ENCODE results near the gene SYNE3. TPM values are rescaled to one million over a fixed set of nuclear protein-coding genes. Genes with fewer than 3 reads are reported as not detected.

The SYNE3 gene
- total RNA-seq, 1 experiment from 2014 or later, result 21.2 TPM

DNA sequence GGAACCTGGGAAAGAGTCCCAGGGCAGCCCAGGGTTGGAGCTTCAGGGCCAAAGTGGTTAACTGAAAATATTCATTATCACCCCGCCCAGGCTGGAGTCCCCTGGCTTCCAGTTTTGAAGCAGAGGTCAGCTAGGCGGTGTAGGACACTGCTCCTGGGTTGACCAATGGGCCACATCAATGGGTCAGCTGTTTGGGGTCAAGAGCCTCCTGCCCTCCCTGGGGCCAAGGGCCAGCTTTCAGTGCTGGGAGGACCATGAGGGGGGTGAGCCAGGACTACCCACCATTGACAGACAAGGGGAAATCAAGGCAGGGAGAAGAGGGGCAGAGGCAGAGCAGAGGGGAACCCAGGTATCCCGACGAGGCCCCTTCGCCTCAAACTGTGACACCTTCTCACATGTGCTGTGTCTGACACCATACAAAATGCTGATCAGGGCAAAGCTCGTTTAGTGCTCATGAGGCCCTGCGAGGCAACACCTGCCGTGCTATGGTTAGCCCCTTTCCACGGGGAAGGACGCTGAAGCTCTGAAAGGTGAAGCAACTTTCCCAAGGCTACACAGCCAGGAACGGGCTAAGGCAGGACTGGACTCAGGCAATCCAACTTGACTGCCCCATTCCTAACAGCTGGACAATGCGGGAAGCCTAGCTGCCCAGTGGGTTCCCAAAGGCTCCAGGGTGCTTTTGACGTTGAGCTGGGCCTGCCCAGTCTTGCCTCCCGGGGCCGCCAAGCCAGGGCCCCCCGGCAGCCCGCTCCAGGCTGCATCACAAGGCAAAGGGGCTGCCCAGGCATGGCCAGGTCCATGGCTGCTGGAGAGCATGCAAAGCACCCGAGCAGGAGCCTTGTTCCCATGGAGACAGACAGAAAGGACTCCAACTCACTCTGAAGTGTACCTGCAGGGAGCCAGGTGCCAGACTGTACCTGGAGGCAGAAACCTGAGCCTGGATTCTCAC lies 2.0 kb downstream of the SYNE3 start:
- no peaks in the 10 kb centered on the region for H3K36me3 Mint-ChIP-seq (ENCODE audit: insufficient read depth, unreplicated experiment)
- intact Hi-C loops (cut with micrococcal nuclease; ENCODE audit: unreplicated experiment), result no loop called here
- CTCF ChIA-PET, result interaction anchor here (0.6 to 2.3 kb wide), 2 partner anchors 72 to 267 kb away, joined by 3 to 23 read pairs; no protein-coding TSS in a partner anchor
- no peaks in the 10 kb centered on the region; the same call in 1 of the 2 replicates for H3K36me3 ChIP-seq (ENCODE audit: control insufficient read depth, insufficient read depth, low read length)
- POLR2A ChIA-PET, result no interaction called here
- no TSS peak for BruUV-seq (replicated peaks)
- DNase-seq, result no peak
- H3K4me1 ChIP-seq, result peaks cover 17% of the 10 kb centered on the region
- no peak overlapping the region for H3K4me3 ChIP-seq (ENCODE audit: low read depth, low read length)
- H3K27ac Mint-ChIP-seq (ENCODE audit: unreplicated experiment), result no peak overlapping the region
- H3K9me3 Mint-ChIP-seq (ENCODE audit: unreplicated experiment), result no peaks in the 10 kb centered on the region
- H3K9me3 ChIP-seq, result no peaks in the 10 kb centered on the region
- no peak for TF ChIP-seq CTCF (IDR thresholded peaks at IDR 0.05; ENCODE audit: insufficient read depth in 1 of 2, low read depth in 1 of 2, low read length in 1 of 2, severe bottlenecking in 1 of 2, unreplicated experiment in 1 of 2)
- H3K4me3 Mint-ChIP-seq (ENCODE audit: unreplicated experiment), result no peak overlapping the region
- no peaks in the 10 kb centered on the region for H3K27me3 ChIP-seq (replicated peaks; ENCODE audit: control insufficient read depth, insufficient read depth, low read length)
- H3K4me1 Mint-ChIP-seq (ENCODE audit: low read depth, unreplicated experiment), result peaks cover 7% of the 10 kb centered on the region
- no peaks in the 10 kb centered on the region for H3K27me3 Mint-ChIP-seq (ENCODE audit: insufficient read depth, unreplicated experiment)

- no peak overlapping the region for H3K4me3 Mint-ChIP-seq (ENCODE audit: unreplicated experiment)
- no peaks in the 10 kb centered on the region for H3K9me3 Mint-ChIP-seq (ENCODE audit: unreplicated experiment)
- H3K27me3 Mint-ChIP-seq (ENCODE audit: insufficient read depth, unreplicated experiment), result no peaks in the 10 kb centered on the region
- Histone ChIP-seq H3K4me1 (peaks cover 17% of the 10 kb centered on the region), H3K36me3 (ENCODE audit: control insufficient read depth, insufficient read depth, low read length) (no peaks in the 10 kb centered on the region; the same call in 1 of the 2 replicates), H3K4me3 (ENCODE audit: low read depth, low read length) (no peak overlapping the region), H3K27me3 (replicated peaks; ENCODE audit: control insufficient read depth, insufficient read depth, low read length) (no peaks in the 10 kb centered on the region), H3K9me3 (no peaks in the 10 kb centered on the region)
- H3K36me3 Mint-ChIP-seq (ENCODE audit: insufficient read depth, unreplicated experiment), result no peaks in the 10 kb centered on the region
- ChIA-PET POLR2A (interaction anchor here (0.8 kb wide), 1 partner anchor 22 kb away, joined by 3 read pairs; the partner anchor contains the start of gene GLRX5), CTCF (interaction anchor here (0.9 kb wide), 1 partner anchor 61 kb away, joined by 3 read pairs; no protein-coding TSS in a partner anchor)
- H3K27ac Mint-ChIP-seq (ENCODE audit: unreplicated experiment), result no peak overlapping the region
- H3K4me1 Mint-ChIP-seq (ENCODE audit: low read depth, unreplicated experiment), result peaks cover 11% of the 10 kb centered on the region
- no peak for DNase-seq
- BruUV-seq (replicated peaks), result no TSS peak
- TF ChIP-seq CTCF (IDR thresholded peaks at IDR 0.05; ENCODE audit: insufficient read depth in 1 of 2, low read depth in 1 of 2, low read length in 1 of 2, severe bottlenecking in 1 of 2, unreplicated experiment in 1 of 2), result no peak
- intact Hi-C loops (cut with micrococcal nuclease; ENCODE audit: unreplicated experiment), result no loop called here
Measured at GRCh38 chr14:95513291-95513690, 3.2 kb downstream of the SYNE3 start.

GRCh38 chr14:95511687-95512086 lies 4.8 kb downstream of the SYNE3 start:
- intact Hi-C loops (cut with micrococcal nuclease; ENCODE audit: unreplicated experiment), result no loop called here
- Mint-ChIP-seq H3K4me1 (ENCODE audit: low read depth, unreplicated experiment) (peaks cover 6% of the 10 kb centered on the region), H3K4me3 (ENCODE audit: unreplicated experiment) (no peak overlapping the region), H3K9me3 (ENCODE audit: unreplicated experiment) (no peaks in the 10 kb centered on the region), H3K27ac (ENCODE audit: unreplicated experiment) (no peak overlapping the region), H3K27me3 (ENCODE audit: insufficient read depth, unreplicated experiment) (no peaks in the 10 kb centered on the region), H3K36me3 (ENCODE audit: insufficient read depth, unreplicated experiment) (no peaks in the 10 kb centered on the region)
- H3K9me3 ChIP-seq, result no peaks in the 10 kb centered on the region
- no peak overlapping the region for H3K4me3 ChIP-seq (ENCODE audit: low read depth, low read length)
- H3K4me1 ChIP-seq, result peaks cover 8% of the 10 kb centered on the region
- H3K27me3 ChIP-seq (replicated peaks; ENCODE audit: control insufficient read depth, insufficient read depth, low read length), result no peaks in the 10 kb centered on the region
- H3K36me3 ChIP-seq (ENCODE audit: control insufficient read depth, insufficient read depth, low read length), result no peaks in the 10 kb centered on the region; the same call in 1 of the 2 replicates
- ChIA-PET POLR2A (no interaction called here), CTCF (interaction anchor here (0.8 kb wide), 1 partner anchor 59 kb away, joined by 5 read pairs; no protein-coding TSS in a partner anchor)
- BruUV-seq (replicated peaks), result no TSS peak
- DNase-seq, result no peak
- TF ChIP-seq CTCF (IDR thresholded peaks at IDR 0.05; ENCODE audit: insufficient read depth in 1 of 2, low read depth in 1 of 2, low read length in 1 of 2, severe bottlenecking in 1 of 2, unreplicated experiment in 1 of 2), result no peak
